ENCODE measurements around the gene MINDY4. TPM values are rescaled to one million over a fixed set of nuclear protein-coding genes. Genes with fewer than 3 reads are reported as not detected.
"Not testable (repeated sequence)": the region's sequence is repeated elsewhere in the genome, so short reads cannot be mapped to it uniquely, and the experiment has no call there.

MINDY4 gene
- total RNA-seq, 2 experiments from 2014 or later: 0.36 to 0.60 TPM

DNA sequence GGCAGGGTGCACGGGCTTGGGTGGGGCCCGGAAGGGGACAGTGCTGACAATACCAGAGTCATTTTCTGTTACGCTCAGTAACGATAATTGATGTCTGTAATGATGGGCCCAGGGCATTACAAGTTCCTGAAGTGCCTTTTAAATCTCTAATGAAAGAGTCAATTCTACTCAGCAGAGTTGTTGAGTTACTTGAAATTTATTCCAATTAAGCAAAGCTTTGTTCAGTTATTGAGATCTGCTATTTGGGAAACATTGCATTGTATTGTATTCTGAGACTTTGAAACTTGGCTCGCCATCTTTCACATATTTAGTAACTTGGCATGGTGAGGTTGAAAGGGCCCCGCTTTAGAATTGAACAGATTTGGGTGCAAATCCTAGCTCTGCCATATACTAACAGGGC lies 34.7 kb downstream of the MINDY4 start:
- no peaks in the 10 kb centered on the region for H3K4me1 Mint-ChIP-seq (ENCODE audit: low read depth)
- no peaks in the 10 kb centered on the region for H3K27me3 Mint-ChIP-seq

GRCh38 chr7:30807477-30807876 lies 36.3 kb downstream of the MINDY4 start:
- H3K4me1 Mint-ChIP-seq (ENCODE audit: low read depth); POLR2A ChIA-PET; H3K27me3 Mint-ChIP-seq; H3K9me3 ChIP-seq (ENCODE audit: control insufficient read depth in 1 of 2, insufficient read depth in 1 of 2, low read length in 2 of 2); H3K36me3 ChIP-seq (ENCODE audit: insufficient read depth, low read length); H3K4me3 ChIP-seq (ENCODE audit: low read length); H3K27ac ChIP-seq (ENCODE audit: low read depth in 1 of 2, low read length in 2 of 2); ATAC-seq (ENCODE audit: poor library complexity); intact Hi-C loops (cut with DNase I, micrococcal nuclease); H3K9me3 Mint-ChIP-seq; H3K36me3 Mint-ChIP-seq (ENCODE audit: low read depth); H3K4me1 ChIP-seq (ENCODE audit: insufficient read depth, low read length); H3K27ac Mint-ChIP-seq; DNase-seq; H3K4me3 Mint-ChIP-seq; CTCF ChIA-PET; H3K27me3 ChIP-seq (ENCODE audit: control insufficient read depth in 1 of 2, insufficient read depth in 2 of 2, low read length in 2 of 2): not testable (repeated sequence)

More for the DNA sequence above, 34.7 kb downstream of the MINDY4 start:
- Mint-ChIP-seq H3K36me3 (ENCODE audit: low read depth) (no peaks in the 10 kb centered on the region), H3K27ac (no peak overlapping the region), H3K9me3 (no peaks in the 10 kb centered on the region), H3K4me3 (no peak overlapping the region)
- intact Hi-C loops (cut with DNase I, micrococcal nuclease): no loop called here
- ChIA-PET CTCF (no interaction called here), POLR2A (no interaction called here)
- Histone ChIP-seq H3K27ac (ENCODE audit: low read depth in 1 of 2, low read length in 2 of 2) (no peak overlapping the region), H3K4me1 (ENCODE audit: insufficient read depth, low read length) (peaks cover 1% of the 10 kb centered on the region), H3K9me3 (ENCODE audit: control insufficient read depth in 1 of 2, insufficient read depth in 1 of 2, low read length in 2 of 2) (no peaks in the 10 kb centered on the region), H3K4me3 (ENCODE audit: low read length) (no peak overlapping the region), H3K27me3 (ENCODE audit: control insufficient read depth in 1 of 2, insufficient read depth in 2 of 2, low read length in 2 of 2) (no peaks in the 10 kb centered on the region), H3K36me3 (ENCODE audit: insufficient read depth, low read length) (no peaks in the 10 kb centered on the region)
- ATAC-seq (ENCODE audit: poor library complexity): no peak
- TF ChIP-seq, protein P1, sequence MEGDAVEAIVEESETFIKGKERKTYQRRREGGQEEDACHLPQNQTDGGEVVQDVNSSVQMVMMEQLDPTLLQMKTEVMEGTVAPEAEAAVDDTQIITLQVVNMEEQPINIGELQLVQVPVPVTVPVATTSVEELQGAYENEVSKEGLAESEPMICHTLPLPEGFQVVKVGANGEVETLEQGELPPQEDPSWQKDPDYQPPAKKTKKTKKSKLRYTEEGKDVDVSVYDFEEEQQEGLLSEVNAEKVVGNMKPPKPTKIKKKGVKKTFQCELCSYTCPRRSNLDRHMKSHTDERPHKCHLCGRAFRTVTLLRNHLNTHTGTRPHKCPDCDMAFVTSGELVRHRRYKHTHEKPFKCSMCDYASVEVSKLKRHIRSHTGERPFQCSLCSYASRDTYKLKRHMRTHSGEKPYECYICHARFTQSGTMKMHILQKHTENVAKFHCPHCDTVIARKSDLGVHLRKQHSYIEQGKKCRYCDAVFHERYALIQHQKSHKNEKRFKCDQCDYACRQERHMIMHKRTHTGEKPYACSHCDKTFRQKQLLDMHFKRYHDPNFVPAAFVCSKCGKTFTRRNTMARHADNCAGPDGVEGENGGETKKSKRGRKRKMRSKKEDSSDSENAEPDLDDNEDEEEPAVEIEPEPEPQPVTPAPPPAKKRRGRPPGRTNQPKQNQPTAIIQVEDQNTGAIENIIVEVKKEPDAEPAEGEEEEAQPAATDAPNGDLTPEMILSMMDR (IDR thresholded peaks at IDR 0.05): no peak
- no peak for DNase-seq

DNA sequence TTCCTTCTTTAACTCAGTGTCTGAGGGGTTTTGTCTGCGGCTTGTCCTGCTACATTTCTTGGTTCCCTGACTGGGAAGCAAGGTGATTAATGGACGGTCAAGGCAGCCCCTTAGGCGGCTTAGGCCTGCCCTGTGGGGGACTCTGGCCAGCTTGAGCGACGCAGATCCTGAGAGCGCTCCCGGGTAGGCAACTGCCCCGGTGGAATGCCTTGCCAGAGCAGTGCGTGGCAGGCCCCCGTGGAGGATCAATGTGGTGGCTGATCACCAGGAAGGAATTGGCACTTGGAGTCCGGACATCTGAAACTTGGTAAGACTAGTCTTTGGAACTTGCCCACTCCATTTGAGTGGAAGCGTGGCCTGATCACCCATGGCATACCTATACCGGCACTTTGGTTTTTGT lies 36.7 kb downstream of the MINDY4 start:
- H3K4me1 Mint-ChIP-seq (ENCODE audit: low read depth); DNase-seq; H3K9me3 ChIP-seq (ENCODE audit: control insufficient read depth in 1 of 2, insufficient read depth in 1 of 2, low read length in 2 of 2); H3K4me1 ChIP-seq (ENCODE audit: insufficient read depth, low read length); H3K36me3 Mint-ChIP-seq (ENCODE audit: low read depth); ATAC-seq (ENCODE audit: poor library complexity); H3K27me3 Mint-ChIP-seq; intact Hi-C loops (cut with DNase I, micrococcal nuclease); H3K27me3 ChIP-seq (ENCODE audit: control insufficient read depth in 1 of 2, insufficient read depth in 2 of 2, low read length in 2 of 2); H3K9me3 Mint-ChIP-seq; H3K27ac ChIP-seq (ENCODE audit: low read depth in 1 of 2, low read length in 2 of 2); H3K4me3 ChIP-seq (ENCODE audit: low read length); CTCF ChIA-PET; H3K36me3 ChIP-seq (ENCODE audit: insufficient read depth, low read length); H3K27ac Mint-ChIP-seq; POLR2A ChIA-PET; H3K4me3 Mint-ChIP-seq: not testable (repeated sequence)

GRCh38 chr7:30810986-30811385 lies 39.8 kb downstream of the MINDY4 start:
- no peak for ATAC-seq (ENCODE audit: poor library complexity)
- H3K4me1 Mint-ChIP-seq (ENCODE audit: low read depth): no peaks in the 10 kb centered on the region
- no peak overlapping the region for H3K4me3 ChIP-seq (ENCODE audit: low read length)
- H3K27me3 ChIP-seq (ENCODE audit: control insufficient read depth in 1 of 2, insufficient read depth in 2 of 2, low read length in 2 of 2): no peaks in the 10 kb centered on the region
- H3K4me1 ChIP-seq (ENCODE audit: insufficient read depth, low read length): no peaks in the 10 kb centered on the region
- H3K36me3 Mint-ChIP-seq (ENCODE audit: low read depth): no peaks in the 10 kb centered on the region
- TF ChIP-seq, protein P1 (IDR thresholded peaks at IDR 0.05): no peak
- CTCF ChIA-PET: no interaction called here
- no peak overlapping the region for H3K4me3 Mint-ChIP-seq
- H3K9me3 Mint-ChIP-seq: no peaks in the 10 kb centered on the region
- H3K27ac Mint-ChIP-seq: no peak overlapping the region
- H3K36me3 ChIP-seq (ENCODE audit: insufficient read depth, low read length): no peaks in the 10 kb centered on the region
- H3K9me3 ChIP-seq (ENCODE audit: control insufficient read depth in 1 of 2, insufficient read depth in 1 of 2, low read length in 2 of 2): no peaks in the 10 kb centered on the region
- intact Hi-C loops (cut with DNase I, micrococcal nuclease): no loop called here
- no peak overlapping the region for H3K27ac ChIP-seq (ENCODE audit: low read depth in 1 of 2, low read length in 2 of 2)
- POLR2A ChIA-PET: no interaction called here
- H3K27me3 Mint-ChIP-seq: no peaks in the 10 kb centered on the region
- no peak for DNase-seq

Data from CD4-positive, alpha-beta T cell (primary cell).